ENCODE results near the gene METAP1. TPM values are rescaled to one million over a fixed set of nuclear protein-coding genes. Genes with fewer than 3 reads are reported as not detected.

METAP1 gene
- total RNA-seq, 1 experiment from 2014 or later = 63.5 TPM

- TF ChIP-seq, protein P1, sequence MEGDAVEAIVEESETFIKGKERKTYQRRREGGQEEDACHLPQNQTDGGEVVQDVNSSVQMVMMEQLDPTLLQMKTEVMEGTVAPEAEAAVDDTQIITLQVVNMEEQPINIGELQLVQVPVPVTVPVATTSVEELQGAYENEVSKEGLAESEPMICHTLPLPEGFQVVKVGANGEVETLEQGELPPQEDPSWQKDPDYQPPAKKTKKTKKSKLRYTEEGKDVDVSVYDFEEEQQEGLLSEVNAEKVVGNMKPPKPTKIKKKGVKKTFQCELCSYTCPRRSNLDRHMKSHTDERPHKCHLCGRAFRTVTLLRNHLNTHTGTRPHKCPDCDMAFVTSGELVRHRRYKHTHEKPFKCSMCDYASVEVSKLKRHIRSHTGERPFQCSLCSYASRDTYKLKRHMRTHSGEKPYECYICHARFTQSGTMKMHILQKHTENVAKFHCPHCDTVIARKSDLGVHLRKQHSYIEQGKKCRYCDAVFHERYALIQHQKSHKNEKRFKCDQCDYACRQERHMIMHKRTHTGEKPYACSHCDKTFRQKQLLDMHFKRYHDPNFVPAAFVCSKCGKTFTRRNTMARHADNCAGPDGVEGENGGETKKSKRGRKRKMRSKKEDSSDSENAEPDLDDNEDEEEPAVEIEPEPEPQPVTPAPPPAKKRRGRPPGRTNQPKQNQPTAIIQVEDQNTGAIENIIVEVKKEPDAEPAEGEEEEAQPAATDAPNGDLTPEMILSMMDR (conservative IDR thresholded peaks at IDR 0.05) = no peak
- no peaks in the 10 kb centered on the region for H3K4me1 Mint-ChIP-seq
- no peak overlapping the region for H3K27ac ChIP-seq (ENCODE audit: insufficient read length, low read depth, low read length)
- no peaks in the 10 kb centered on the region for H3K4me1 ChIP-seq (ENCODE audit: insufficient read depth, low read length)
- no peak overlapping the region for H3K4me2 ChIP-seq (ENCODE audit: insufficient read depth, insufficient read length, low read length)
- no peak overlapping the region for H3K4me3 Mint-ChIP-seq
- DNase-seq = no peak
- H3K23me2 ChIP-seq (ENCODE audit: insufficient read length, low read depth, low read length, poor library complexity, severe bottlenecking) = no peaks in the 10 kb centered on the region
- H3K9me3 Mint-ChIP-seq = peaks cover 11 to 21% of the 10 kb centered on the region in 2 experiments
- H2BK120ac ChIP-seq (ENCODE audit: low read depth, low read length, poor library complexity, severe bottlenecking) = no peak overlapping the region
- no peaks in the 10 kb centered on the region for H4K20me1 ChIP-seq (ENCODE audit: control insufficient read depth, insufficient read depth, insufficient read length)
- H4K5ac ChIP-seq (ENCODE audit: insufficient read length, low read depth, low read length) = no peak overlapping the region
- no peak overlapping the region for H3T11ph ChIP-seq (ENCODE audit: low read length)
- H3K4ac ChIP-seq (ENCODE audit: low read depth, low read length) = no peak overlapping the region
- H3K56ac ChIP-seq (ENCODE audit: insufficient read length, low read depth, low read length) = no peak overlapping the region
- H3K27me3 ChIP-seq (ENCODE audit: insufficient read depth, low read length) = no peaks in the 10 kb centered on the region
- no peak overlapping the region for H2BK5ac ChIP-seq (ENCODE audit: insufficient read length, low read length)
- no peaks in the 10 kb centered on the region for H3K27me3 Mint-ChIP-seq (ENCODE audit: low read depth)
- H3K27ac Mint-ChIP-seq = no peak overlapping the region
- no peaks in the 10 kb centered on the region for H3K79me2 ChIP-seq (ENCODE audit: insufficient read depth, low read length)
- no peak overlapping the region for H2BK15ac ChIP-seq (ENCODE audit: low read depth, low read length)
- no peak overlapping the region for H4K8ac ChIP-seq (replicated peaks; ENCODE audit: insufficient read length, low read depth, low read length)
- H2BK20ac ChIP-seq (ENCODE audit: low read depth, low read length, poor library complexity, severe bottlenecking) = no peak overlapping the region
- H2AK5ac ChIP-seq (ENCODE audit: insufficient read length, low read length) = no peak overlapping the region
- H3K23ac ChIP-seq (ENCODE audit: insufficient read length, low read depth, low read length) = no peak overlapping the region
- no CpG with 5 or more reads among the region's 1 CpG for WGBS (ENCODE audit: extremely low coverage, insufficient read length, low lambda C conversion rate)
- no peaks in the 10 kb centered on the region for H3K9me3 ChIP-seq (ENCODE audit: control insufficient read depth, low read depth, low read length)
- H3K36me3 Mint-ChIP-seq (ENCODE audit: insufficient read depth in 1 of 3, low read depth in 3 of 3) = peaks cover 11 to 28% (median 20%) of the 10 kb centered on the region in 3 experiments
- no peak overlapping the region for H3K14ac ChIP-seq (ENCODE audit: insufficient read depth, low read length)
- H3K18ac ChIP-seq (ENCODE audit: insufficient read length, low read depth, low read length) = no peak overlapping the region
- no peak overlapping the region for H4K91ac ChIP-seq (ENCODE audit: insufficient read length, low read depth, low read length)
- no peak overlapping the region for H2AFZ ChIP-seq (ENCODE audit: low read length)
- no peak overlapping the region for H2BK12ac ChIP-seq (ENCODE audit: insufficient read length, low read depth, low read length)
- H3K79me1 ChIP-seq (ENCODE audit: insufficient read depth, low read depth, low read length, poor library complexity, severe bottlenecking) = peaks cover 2% of the 10 kb centered on the region
- no peak overlapping the region for H3K9ac ChIP-seq (ENCODE audit: extremely low read depth, insufficient read length, low read length)
These were observed 105.4 kb downstream of the METAP1 start for GRCh38 chr4:99100876-99101275.
